ENCODE data around the gene GRIP2.
A peak's percentile ranks its signal among the peaks of the same experiment; 100 is the strongest.

The GRIP2 gene

GRCh38 chr3:14463330-14464140, 76.6 kb downstream of the GRIP2 start:
- no peak for DNase-seq

- no peak for DNase-seq
Observed at GRCh38 chr3:14462738-14463137, 77.4 kb downstream of the GRIP2 start.

- peak; percentile 13 for DNase-seq
Observed at GRCh38 chr3:14461748-14462324, 78.3 kb downstream of the GRIP2 start.

GRCh38 chr3:14461006-14461747, 79.0 kb downstream of the GRIP2 start:
- no peak for DNase-seq

GRCh38 chr3:14460342-14461005, 79.7 kb downstream of the GRIP2 start:
- DNase-seq = no peak

GRCh38 chr3:14459787-14460186, 80.4 kb downstream of the GRIP2 start:
- DNase-seq = no peak

- no peak for DNase-seq
Observed at GRCh38 chr3:14459384-14459783, 80.8 kb downstream of the GRIP2 start.

GRCh38 chr3:14458434-14459275, 81.5 kb downstream of the GRIP2 start:
- no peak for DNase-seq

GRCh38 chr3:14457999-14458398, 82.1 kb downstream of the GRIP2 start:
- DNase-seq = no peak

GRCh38 chr3:14457481-14457880, 82.7 kb downstream of the GRIP2 start:
- no peak for DNase-seq

GRCh38 chr3:14456794-14457193, 83.3 kb downstream of the GRIP2 start:
- no peak for DNase-seq

- no peak for DNase-seq
Observed at GRCh38 chr3:14455571-14456317, 84.4 kb downstream of the GRIP2 start.

GRCh38 chr3:14454639-14455310, 85.4 kb downstream of the GRIP2 start:
- DNase-seq = no peak

- DNase-seq = no peak
Observed at GRCh38 chr3:14453876-14454638, 86.1 kb downstream of the GRIP2 start.

GRCh38 chr3:14452740-14453710, 87.1 kb downstream of the GRIP2 start:
- DNase-seq = peak; percentile 41

- DNase-seq = no peak
Observed at GRCh38 chr3:14451844-14452739, 88.0 kb downstream of the GRIP2 start.

- DNase-seq = no peak
Observed at GRCh38 chr3:14450922-14451606, 89.1 kb downstream of the GRIP2 start.

Measured in NCI-H1105 (cell line).